AG04450 (cell line): ENCODE results near the gene MAPKAP1. TPM values are rescaled to one million over a fixed set of nuclear protein-coding genes. Genes with fewer than 3 reads are reported as not detected.
A peak's percentile ranks its signal among the peaks of the same experiment; 100 is the strongest.

Experiments used
- CTCF ChIA-PET: fragments of 300-600, 350-600 bp; formaldehyde crosslinking; extraction: SDS; loops from one replicate; lab custom pipeline; 2022; ENCODE audit warnings: antibody characterized with exemption, inconsistent platforms; lab: Charles Lee
- POLR2A ChIA-PET: fragments of 350-600 bp; formaldehyde crosslinking; extraction: SDS; loops from one replicate; lab custom pipeline; 2021; ENCODE audit warnings: antibody characterized with exemption, inconsistent platforms; lab: Yijun Ruan, JAX
- DNase-seq: peaks from one replicate; pipeline ENCODE4 v3.0.0-alpha.2; 2011; ENCODE audit warnings: low read depth, low spot score
- H3K27ac ChIP-seq: one replicate; pipeline ENCODE4 v1.5.1; 2012; ENCODE audit warnings: low read depth, low read length, control low read depth
- H3K27me3 ChIP-seq: one replicate; pipeline ENCODE4 v1.6.0; 2012; ENCODE audit warnings: low read length; ENCODE audit not compliant: control insufficient read depth, insufficient read depth
- H3K4me3 ChIP-seq: 2 replicates; pipeline ENCODE4 v1.5.1; 2011; ENCODE audit warnings: mild to moderate bottlenecking, low read depth, low read length, control low read depth
- H3K9me3 ChIP-seq: 2 replicates; pipeline ENCODE4 v1.5.1; 2012; ENCODE audit warnings: low read length; ENCODE audit not compliant: control insufficient read depth, insufficient read depth
- CTCF ChIP-seq: IDR thresholded peaks from 2 replicates; pipeline ENCODE4 v1.5.1; 2011; ENCODE audit warnings: low read depth, low read length, control low read depth, inconsistent platforms
- polyA plus RNA-seq: library from polyadenylated mRNA; depleted of rRNA; stranded (reverse); fragments of >200 nt; gene quantifications from 2 replicates; pipeline ENCODE4 v1.2.3, GENCODE V29; 2011

Gene MAPKAP1
- polyA plus RNA-seq, 1 experiment = 140 TPM

DNA sequence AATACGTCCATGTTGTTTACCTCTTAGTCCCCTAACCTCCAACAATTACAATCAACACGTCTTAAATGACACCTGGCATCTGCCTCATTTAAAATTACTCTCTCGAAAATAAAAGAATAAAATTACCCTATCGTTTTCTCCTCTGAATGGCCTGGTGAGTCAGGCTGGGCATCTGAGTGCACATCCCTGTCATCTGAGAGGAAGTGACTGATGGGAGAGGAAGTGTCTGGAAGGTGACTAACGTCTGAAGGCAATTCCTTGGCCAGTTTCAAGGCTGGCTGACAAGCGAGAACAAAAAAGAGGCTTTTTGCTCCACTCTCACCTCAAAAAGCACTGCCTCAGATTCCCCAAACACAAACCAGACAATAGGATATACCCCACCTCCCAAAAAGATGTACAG lies 57.7 kb downstream of the MAPKAP1 start:
- Histone ChIP-seq H3K27me3 (no peaks in the 10 kb centered on the region), H3K27ac (peak overlapping the region; percentile 55), H3K9me3 (no peaks in the 10 kb centered on the region), H3K4me3 (no peak overlapping the region)
- ChIA-PET CTCF (interaction anchor here (1.3 kb wide), 1 partner anchor 11 kb away, joined by 4 read pairs; no protein-coding TSS in a partner anchor), POLR2A (no interaction called here)
- no peak for TF ChIP-seq CTCF
- no peak for DNase-seq

- Histone ChIP-seq H3K9me3 (no peaks in the 10 kb centered on the region), H3K27me3 (no peaks in the 10 kb centered on the region), H3K27ac (no peak overlapping the region), H3K4me3 (no peak overlapping the region)
- TF ChIP-seq CTCF = no peak
- DNase-seq = no peak
- POLR2A ChIA-PET = no interaction called here
- CTCF ChIA-PET = no interaction called here
These were observed 58.7 kb downstream of the MAPKAP1 start for GRCh38 chr9:125648294-125648693.

DNA sequence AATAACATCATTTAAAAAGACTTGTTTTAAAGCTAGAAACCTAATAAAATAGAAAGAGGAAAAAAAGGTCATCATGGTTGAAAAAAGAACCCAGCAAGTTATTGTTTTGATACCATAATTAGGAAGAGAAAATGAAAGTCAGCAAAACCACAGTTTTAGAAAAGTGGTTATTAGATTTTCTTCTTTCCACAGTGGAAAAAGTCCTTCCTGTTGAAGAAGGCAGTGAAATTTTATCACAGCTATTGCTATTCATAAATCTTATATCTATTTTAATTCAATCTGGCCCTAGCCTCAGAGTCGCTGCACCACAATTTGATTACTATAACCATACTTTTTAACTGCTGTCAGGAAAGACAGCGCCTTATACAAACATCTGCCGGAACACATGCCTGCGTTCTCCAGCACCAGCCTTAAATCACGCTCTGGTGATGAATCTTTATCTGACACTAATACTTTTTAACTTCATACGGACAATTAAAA lies 60.3 kb downstream of the MAPKAP1 start:
- DNase-seq = no peak
- H3K4me3 ChIP-seq = no peak overlapping the region; the same call in 1 of the 2 replicates
- CTCF ChIA-PET = interaction anchor here (1.3 to 3.0 kb wide), 2 partner anchors 13 to 88 kb away, joined by 3 to 9 read pairs; no protein-coding TSS in a partner anchor
- H3K27ac ChIP-seq = no peak overlapping the region
- POLR2A ChIA-PET = no interaction called here
- no peak for TF ChIP-seq CTCF
- H3K9me3 ChIP-seq = no peaks in the 10 kb centered on the region
- no peaks in the 10 kb centered on the region for H3K27me3 ChIP-seq

- Histone ChIP-seq H3K27me3 (no peaks in the 10 kb centered on the region), H3K27ac (no peak overlapping the region), H3K4me3 (no peak overlapping the region), H3K9me3 (no peaks in the 10 kb centered on the region)
- no peak for DNase-seq
- CTCF ChIA-PET = interaction anchor here (1.3 to 3.0 kb wide), 2 partner anchors 13 to 88 kb away, joined by 3 to 9 read pairs; no protein-coding TSS in a partner anchor
- POLR2A ChIA-PET = no interaction called here
- TF ChIP-seq CTCF = no peak
These were observed 60.8 kb downstream of the MAPKAP1 start for GRCh38 chr9:125646217-125646616.

GRCh38 chr9:125644819-125645507 lies 62.0 kb downstream of the MAPKAP1 start:
- Histone ChIP-seq H3K4me3 (no peak overlapping the region), H3K9me3 (no peaks in the 10 kb centered on the region), H3K27me3 (no peaks in the 10 kb centered on the region), H3K27ac (no peak overlapping the region)
- no peak for TF ChIP-seq CTCF
- ChIA-PET CTCF (interaction anchor here (3.0 kb wide), 1 partner anchor 86 kb away, joined by 9 read pairs; no protein-coding TSS in a partner anchor), POLR2A (no interaction called here)
- no peak for DNase-seq
